Measurements from ENCODE around the gene NUP85.
"Not testable (repeated sequence)": the region's sequence is repeated elsewhere in the genome, so short reads cannot be mapped to it uniquely, and the experiment has no call there.

The NUP85 gene

GRCh38 chr17:75270218-75270965 is 64.9 kb downstream of the NUP85 start:
- no peaks in the 10 kb centered on the region for H3K27me3 ChIP-seq (ENCODE audit: insufficient read depth, low read length)
- peak overlapping the region; percentile 81 for H3K9ac ChIP-seq (ENCODE audit: low read depth, low read length)
- peak overlapping the region; percentile 66 for H3K27ac ChIP-seq (ENCODE audit: low read depth, low read length)
- 1% methylated on average over 47 of the region's 47 CpGs for WGBS
- no peaks in the 10 kb centered on the region for H3K9me3 ChIP-seq (ENCODE audit: insufficient read depth, low read depth, low read length)
- H3K4me1 ChIP-seq (ENCODE audit: insufficient read depth, low read length): peaks cover 5% of the 10 kb centered on the region; the same call in 1 of the 2 replicates
- H3K4me3 ChIP-seq (ENCODE audit: low read length): peak overlapping the region; percentile 91
- peaks cover 29% of the 10 kb centered on the region for H3K36me3 ChIP-seq (ENCODE audit: insufficient read depth, low read length)

- H3K27me3 ChIP-seq (ENCODE audit: insufficient read depth, low read length): no peaks in the 10 kb centered on the region
- H3K9me3 ChIP-seq (ENCODE audit: insufficient read depth, low read depth, low read length): no peaks in the 10 kb centered on the region
- peak within 1 kb of the TSS; percentile 91 for H3K4me3 ChIP-seq (ENCODE audit: low read length)
- H3K9ac ChIP-seq (ENCODE audit: low read depth, low read length): peak within 1 kb of the TSS; percentile 89
- peak within 1 kb of the TSS; percentile 66 for H3K27ac ChIP-seq (ENCODE audit: low read depth, low read length)
- peaks cover 5% of the 10 kb centered on the region; the same call in 1 of the 2 replicates for H3K4me1 ChIP-seq (ENCODE audit: insufficient read depth, low read length)
- peaks cover 24% of the 10 kb centered on the region for H3K36me3 ChIP-seq (ENCODE audit: insufficient read depth, low read length)
- under 1% methylated on average over 39 of the region's 39 CpGs for WGBS
These were observed 65.4 kb downstream of the NUP85 start, which contains the start of gene MIF4GD for GRCh38 chr17:75270966-75271232. Gene MIF4GD, minus strand, starts transcription at chr17:75271231. Its CDS starts 1,036 bp downstream, at chr17:75270195.

DNA sequence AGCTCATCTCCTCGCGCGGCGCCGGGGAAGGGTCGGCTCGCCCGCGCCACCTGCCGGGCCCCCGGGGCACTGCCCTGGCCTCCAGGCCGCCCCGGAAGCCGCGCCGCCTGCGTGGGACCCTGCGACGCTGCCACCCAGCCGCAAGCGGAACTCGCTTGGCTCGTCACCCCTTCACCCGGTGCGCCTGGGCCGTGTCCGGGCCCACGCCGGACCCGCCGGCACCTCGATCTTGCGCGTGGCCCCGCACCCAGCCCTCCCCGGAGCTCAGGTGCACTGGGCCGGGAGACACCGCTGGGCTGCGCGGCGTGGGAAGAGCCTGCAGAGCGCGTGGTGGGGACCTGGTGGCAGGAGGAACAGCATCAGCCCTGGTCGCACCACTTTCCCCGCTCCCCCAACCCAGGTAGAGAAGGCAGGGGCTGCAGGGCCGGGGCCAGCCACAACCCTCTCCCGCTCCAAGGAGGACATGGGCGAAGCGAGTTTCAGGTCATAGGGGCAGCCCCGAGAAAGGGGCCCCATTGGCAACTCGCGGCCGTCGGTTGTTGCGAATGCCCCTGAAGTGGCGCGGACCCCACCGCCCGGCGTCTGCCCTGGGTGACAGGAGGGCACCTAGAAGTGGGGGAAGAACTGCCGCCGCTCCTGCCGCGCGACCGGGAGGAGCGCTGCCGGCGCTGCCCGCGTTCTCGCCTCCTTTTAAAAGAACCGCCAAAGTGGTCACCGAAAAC is 65.9 kb downstream of the NUP85 start:
- Histone ChIP-seq H3K9ac (ENCODE audit: low read depth, low read length) (peak overlapping the region; percentile 89), H3K9me3 (ENCODE audit: insufficient read depth, low read depth, low read length) (no peaks in the 10 kb centered on the region), H3K27me3 (ENCODE audit: insufficient read depth, low read length) (no peaks in the 10 kb centered on the region), H3K4me3 (ENCODE audit: low read length) (peak overlapping the region; percentile 91), H3K36me3 (ENCODE audit: insufficient read depth, low read length) (peaks cover 19% of the 10 kb centered on the region), H3K4me1 (ENCODE audit: insufficient read depth, low read length) (peaks cover 5% of the 10 kb centered on the region; the same call in 1 of the 2 replicates), H3K27ac (ENCODE audit: low read depth, low read length) (peak overlapping the region; percentile 40; the same call in 1 of the 2 replicates)
- under 1% methylated on average over 74 of the region's 74 CpGs for WGBS

DNA sequence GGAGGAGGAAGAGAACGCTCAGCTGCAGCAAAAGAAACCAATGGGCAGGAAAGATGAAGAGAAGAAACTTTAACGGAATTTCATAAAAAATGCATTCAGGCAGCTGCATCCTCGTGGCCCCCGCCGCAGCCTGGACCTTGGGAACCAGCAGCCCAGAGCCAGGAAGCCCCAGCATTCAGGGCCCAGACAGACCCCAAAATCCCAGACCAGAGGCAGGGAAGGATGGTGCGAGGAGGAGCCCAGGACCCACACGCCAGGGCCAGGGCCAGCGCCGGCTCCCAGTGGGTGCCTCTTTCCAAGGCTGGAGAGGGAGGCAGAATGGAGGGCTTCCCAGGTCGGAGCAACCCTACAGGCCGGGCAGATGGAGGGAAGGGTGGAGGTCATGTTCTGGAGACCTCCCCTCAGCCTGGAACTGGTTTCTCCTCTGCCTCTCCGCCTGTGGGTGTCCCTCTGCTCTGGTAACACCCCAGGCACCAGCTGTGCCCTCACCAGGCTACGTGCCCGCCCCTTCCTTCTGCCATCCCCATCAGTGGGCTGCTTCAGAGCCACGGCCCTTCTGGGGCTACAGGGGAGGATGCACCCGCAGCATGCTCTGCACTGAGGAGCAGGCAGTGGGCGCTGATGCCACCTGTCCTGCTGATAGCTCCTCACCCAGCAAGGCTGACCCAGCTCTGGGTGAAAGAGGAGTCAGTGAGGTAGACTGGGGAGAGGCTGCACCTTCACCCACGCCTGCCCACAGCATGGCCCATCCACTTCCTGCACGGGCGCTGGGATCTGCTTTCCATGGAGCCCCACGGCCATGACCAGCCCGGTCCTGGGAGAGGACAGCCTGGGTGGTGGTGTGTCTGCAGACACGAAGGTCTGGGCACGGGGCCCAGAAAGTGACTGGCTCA is 66.7 kb downstream of the NUP85 start:
- H3K27ac ChIP-seq (ENCODE audit: low read depth, low read length): no peak overlapping the region

DNA sequence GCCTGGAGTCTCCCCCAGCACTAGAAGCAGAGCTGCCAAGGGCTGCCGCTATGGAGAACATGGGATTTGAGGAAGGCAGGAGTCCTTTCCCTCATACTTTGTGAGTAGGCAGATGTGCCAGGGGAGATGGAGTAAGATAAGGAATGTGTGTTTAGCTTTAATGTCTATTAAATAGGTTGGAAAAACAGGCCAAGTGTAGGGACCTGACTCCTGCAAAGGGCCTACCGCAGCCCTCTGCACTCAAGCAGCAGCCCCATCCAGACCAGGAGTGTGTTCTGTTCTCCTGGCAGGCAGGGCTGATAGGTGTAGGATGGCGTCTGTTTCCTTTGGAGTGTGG is 67.3 kb downstream of the NUP85 start:
- H3K27ac ChIP-seq (ENCODE audit: low read depth, low read length): no peak overlapping the region
- 96% methylated on average over 3 of the region's 3 CpGs for WGBS
- H3K4me3 ChIP-seq (ENCODE audit: low read length): no peak overlapping the region
- H3K36me3 ChIP-seq (ENCODE audit: insufficient read depth, low read length): peaks cover 16% of the 10 kb centered on the region
- no peaks in the 10 kb centered on the region for H3K9me3 ChIP-seq (ENCODE audit: insufficient read depth, low read depth, low read length)
- no peaks in the 10 kb centered on the region for H3K27me3 ChIP-seq (ENCODE audit: insufficient read depth, low read length)
- peaks cover 3% of the 10 kb centered on the region; the same call in 1 of the 2 replicates for H3K4me1 ChIP-seq (ENCODE audit: insufficient read depth, low read length)
- no peak overlapping the region for H3K9ac ChIP-seq (ENCODE audit: low read depth, low read length)

More for the DNA sequence above, 66.7 kb downstream of the NUP85 start:
- Histone ChIP-seq H3K4me3 (ENCODE audit: low read length) (peak overlapping the region; percentile 91), H3K9ac (ENCODE audit: low read depth, low read length) (peak overlapping the region; percentile 89), H3K27me3 (ENCODE audit: insufficient read depth, low read length) (no peaks in the 10 kb centered on the region), H3K9me3 (ENCODE audit: insufficient read depth, low read depth, low read length) (no peaks in the 10 kb centered on the region), H3K36me3 (ENCODE audit: insufficient read depth, low read length) (peaks cover 15% of the 10 kb centered on the region), H3K4me1 (ENCODE audit: insufficient read depth, low read length) (peaks cover 5% of the 10 kb centered on the region; the same call in 1 of the 2 replicates)
- 65% methylated on average over 24 of the region's 24 CpGs for WGBS

DNA sequence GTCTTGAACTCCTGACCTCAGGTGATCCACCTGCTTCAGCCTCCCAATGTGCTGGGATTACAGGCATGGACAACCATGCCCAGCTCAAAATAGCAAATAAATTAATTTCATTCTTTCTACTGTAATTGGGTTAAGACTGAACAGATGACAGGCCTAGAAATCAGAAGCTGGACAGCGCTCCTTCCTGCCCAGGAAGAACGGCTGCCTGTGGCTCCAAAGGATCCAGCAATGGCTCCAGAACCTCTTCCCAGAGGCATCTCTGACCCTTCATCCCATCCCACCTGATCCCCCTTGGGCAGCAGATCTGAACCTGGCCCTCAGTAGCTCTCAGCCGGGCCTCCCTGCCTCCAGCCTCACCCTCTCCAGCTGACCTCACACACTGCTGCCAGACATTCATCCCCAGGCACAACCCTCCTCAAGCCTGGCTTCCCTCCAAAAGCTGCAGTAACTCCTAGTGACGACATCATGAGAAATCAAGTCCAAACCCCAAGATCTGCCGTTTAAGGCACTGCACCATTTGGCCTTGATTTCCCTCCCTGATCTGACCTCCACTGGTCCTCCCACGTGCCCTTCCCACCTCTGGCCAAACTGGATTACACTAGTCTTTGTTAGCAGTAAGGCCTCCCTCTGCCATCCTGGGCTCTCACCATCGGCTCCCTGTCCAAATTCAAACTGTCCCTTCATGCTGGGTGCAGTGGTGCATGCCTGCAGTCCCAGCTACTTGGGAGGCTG is 68.7 kb downstream of the NUP85 start:
- H3K27ac ChIP-seq (ENCODE audit: low read depth, low read length): no peak overlapping the region
- no peaks in the 10 kb centered on the region for H3K4me1 ChIP-seq (ENCODE audit: insufficient read depth, low read length)
- H3K9ac ChIP-seq (ENCODE audit: low read depth, low read length): no peak overlapping the region
- no peaks in the 10 kb centered on the region for H3K27me3 ChIP-seq (ENCODE audit: insufficient read depth, low read length)
- H3K4me3 ChIP-seq (ENCODE audit: low read length): no peak overlapping the region
- 95% methylated on average over 7 of the region's 7 CpGs for WGBS
- peaks cover 19% of the 10 kb centered on the region for H3K36me3 ChIP-seq (ENCODE audit: insufficient read depth, low read length)
- no peaks in the 10 kb centered on the region for H3K9me3 ChIP-seq (ENCODE audit: insufficient read depth, low read depth, low read length)

GRCh38 chr17:75277664-75278071 is 72.2 kb downstream of the NUP85 start:
- Histone ChIP-seq H3K27ac (ENCODE audit: low read depth, low read length) (no peak overlapping the region), H3K36me3 (ENCODE audit: insufficient read depth, low read length) (peaks cover 34% of the 10 kb centered on the region), H3K4me3 (ENCODE audit: low read length) (no peak overlapping the region), H3K9me3 (ENCODE audit: insufficient read depth, low read depth, low read length) (no peaks in the 10 kb centered on the region), H3K9ac (ENCODE audit: low read depth, low read length) (no peak overlapping the region), H3K4me1 (ENCODE audit: insufficient read depth, low read length) (no peaks in the 10 kb centered on the region), H3K27me3 (ENCODE audit: insufficient read depth, low read length) (no peaks in the 10 kb centered on the region)
- WGBS: 90% methylated on average over 6 of the region's 6 CpGs

GRCh38 chr17:75280189-75280588 is 74.7 kb downstream of the NUP85 start:
- not testable (repeated sequence) for H3K4me3 ChIP-seq (ENCODE audit: low read length); H3K9me3 ChIP-seq (ENCODE audit: insufficient read depth, low read depth, low read length); H3K27ac ChIP-seq (ENCODE audit: low read depth, low read length); H3K4me1 ChIP-seq (ENCODE audit: insufficient read depth, low read length); H3K27me3 ChIP-seq (ENCODE audit: insufficient read depth, low read length); H3K9ac ChIP-seq (ENCODE audit: low read depth, low read length)
- 92% methylated on average over 4 of the region's 4 CpGs for WGBS
- peaks cover 29% of the 10 kb centered on the region for H3K36me3 ChIP-seq (ENCODE audit: insufficient read depth, low read length)

DNA sequence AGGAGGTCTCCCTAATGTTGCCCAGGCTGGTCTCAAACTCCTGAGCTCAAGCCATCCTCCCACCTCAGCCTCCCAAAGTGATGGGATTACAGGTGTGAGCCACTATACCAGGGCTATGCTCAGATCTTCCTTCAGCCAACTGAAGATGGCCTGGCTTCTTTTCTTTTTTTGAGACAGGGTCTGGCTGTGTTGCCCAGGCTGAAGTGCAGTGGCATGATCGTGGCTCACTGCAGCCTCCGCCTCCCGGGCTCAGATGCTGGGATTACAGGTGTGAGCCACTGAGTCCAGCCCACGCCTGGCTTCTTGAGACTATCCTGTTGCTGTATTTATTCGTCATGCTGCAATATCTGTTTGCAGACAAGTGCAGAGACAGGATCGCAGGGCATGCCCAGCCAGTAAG is 79.6 kb downstream of the NUP85 start:
- Histone ChIP-seq H3K4me3 (ENCODE audit: low read length) (no peak overlapping the region), H3K9ac (ENCODE audit: low read depth, low read length) (no peak overlapping the region), H3K9me3 (ENCODE audit: insufficient read depth, low read depth, low read length) (no peaks in the 10 kb centered on the region), H3K27ac (ENCODE audit: low read depth, low read length) (no peak overlapping the region), H3K27me3 (ENCODE audit: insufficient read depth, low read length) (no peaks in the 10 kb centered on the region), H3K4me1 (ENCODE audit: insufficient read depth, low read length) (no peaks in the 10 kb centered on the region), H3K36me3 (ENCODE audit: insufficient read depth, low read length) (peaks cover 34% of the 10 kb centered on the region)
- WGBS: 94% methylated on average over 6 of the region's 6 CpGs
